ENCODE results near the gene NOP56.

The NOP56 gene

DNA sequence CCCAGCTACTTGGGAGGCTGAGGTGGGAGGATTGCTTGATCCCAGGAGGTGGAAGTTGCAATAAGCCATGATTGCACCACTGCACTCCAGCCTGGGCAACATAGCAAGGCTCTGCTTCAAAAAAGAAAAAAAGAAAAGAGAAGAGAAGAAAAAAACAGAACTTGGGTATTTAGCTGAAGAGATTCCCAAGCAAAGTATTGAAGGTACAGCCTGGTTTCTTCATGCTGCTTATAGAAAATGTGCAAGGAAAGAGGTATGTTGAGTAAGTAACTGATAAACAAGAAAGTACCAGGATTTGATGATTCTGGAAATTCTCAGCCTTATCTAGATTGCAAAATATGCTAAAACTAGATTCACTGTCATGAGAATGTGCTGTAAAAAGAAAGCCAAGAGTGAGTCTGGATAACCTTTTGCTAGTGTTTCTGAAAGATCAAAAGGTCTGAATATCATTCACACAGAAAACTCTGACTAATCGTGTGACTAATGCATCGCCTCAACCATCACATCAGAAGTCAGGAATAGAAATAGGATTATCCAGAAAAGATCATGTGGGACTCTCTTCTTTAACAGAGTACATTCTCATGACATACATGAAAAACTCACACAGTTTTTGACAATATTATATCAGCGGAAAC lies 32.4 kb upstream of the NOP56 start:
- no peak for DNase-seq (ENCODE audit: extremely low read depth, low read depth)
- TF ChIP-seq, protein P1, sequence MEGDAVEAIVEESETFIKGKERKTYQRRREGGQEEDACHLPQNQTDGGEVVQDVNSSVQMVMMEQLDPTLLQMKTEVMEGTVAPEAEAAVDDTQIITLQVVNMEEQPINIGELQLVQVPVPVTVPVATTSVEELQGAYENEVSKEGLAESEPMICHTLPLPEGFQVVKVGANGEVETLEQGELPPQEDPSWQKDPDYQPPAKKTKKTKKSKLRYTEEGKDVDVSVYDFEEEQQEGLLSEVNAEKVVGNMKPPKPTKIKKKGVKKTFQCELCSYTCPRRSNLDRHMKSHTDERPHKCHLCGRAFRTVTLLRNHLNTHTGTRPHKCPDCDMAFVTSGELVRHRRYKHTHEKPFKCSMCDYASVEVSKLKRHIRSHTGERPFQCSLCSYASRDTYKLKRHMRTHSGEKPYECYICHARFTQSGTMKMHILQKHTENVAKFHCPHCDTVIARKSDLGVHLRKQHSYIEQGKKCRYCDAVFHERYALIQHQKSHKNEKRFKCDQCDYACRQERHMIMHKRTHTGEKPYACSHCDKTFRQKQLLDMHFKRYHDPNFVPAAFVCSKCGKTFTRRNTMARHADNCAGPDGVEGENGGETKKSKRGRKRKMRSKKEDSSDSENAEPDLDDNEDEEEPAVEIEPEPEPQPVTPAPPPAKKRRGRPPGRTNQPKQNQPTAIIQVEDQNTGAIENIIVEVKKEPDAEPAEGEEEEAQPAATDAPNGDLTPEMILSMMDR (IDR thresholded peaks at IDR 0.05; ENCODE audit: low read depth, low read length, missing control alignments), result no peak

DNA sequence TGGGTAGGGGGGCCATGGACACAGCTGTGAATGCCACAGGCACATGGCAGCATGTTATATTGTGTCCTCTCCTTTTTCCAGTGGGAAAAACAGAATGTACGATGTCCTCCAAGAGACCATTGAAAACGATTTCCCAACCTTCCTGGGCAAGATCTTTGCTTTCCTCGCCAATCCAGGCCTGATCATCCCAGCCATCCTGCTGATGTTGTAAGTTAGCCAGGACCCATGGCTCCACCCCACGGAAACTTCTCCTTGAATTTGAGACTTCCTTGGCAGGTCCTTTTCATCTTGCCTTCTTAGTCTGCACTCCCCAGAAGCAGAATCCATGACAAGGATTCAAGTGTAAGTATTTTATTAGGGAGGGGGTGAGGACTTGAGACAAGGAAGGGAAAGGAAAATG lies 28.2 kb upstream of the NOP56 start:
- TF ChIP-seq, protein P1 (IDR thresholded peaks at IDR 0.05; ENCODE audit: low read depth, low read length, missing control alignments), result no peak
- H3K4me3 ChIP-seq (replicated peaks; ENCODE audit: low read depth, low read length), result no peak overlapping the region
- no peak for DNase-seq (ENCODE audit: extremely low read depth, low read depth)

More for the DNA sequence above, 32.4 kb upstream of the NOP56 start:
- no peak overlapping the region for H3K4me3 ChIP-seq (replicated peaks; ENCODE audit: low read depth, low read length)

DNA sequence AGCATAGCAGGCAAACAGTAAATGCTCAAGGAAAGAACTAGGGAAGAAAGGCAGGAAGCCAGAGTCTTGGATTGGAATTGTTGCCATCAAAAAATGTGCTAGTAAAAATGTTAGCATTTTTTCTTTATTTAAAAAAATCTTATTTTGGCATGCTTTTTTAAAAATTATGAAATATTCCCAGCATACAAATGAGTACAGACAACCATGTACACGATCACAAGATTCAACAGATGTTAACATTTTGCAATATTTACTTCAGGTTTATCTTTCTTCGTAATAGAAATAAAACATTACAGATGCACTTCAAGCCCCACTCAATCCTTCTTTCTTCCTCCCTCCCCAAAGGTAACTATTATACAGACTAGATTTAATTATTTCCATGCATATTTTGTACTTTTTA lies 27.4 kb upstream of the NOP56 start:
- TF ChIP-seq, protein P1 (IDR thresholded peaks at IDR 0.05; ENCODE audit: low read depth, low read length, missing control alignments), result no peak
- no peak for DNase-seq (ENCODE audit: extremely low read depth, low read depth)
- no peak overlapping the region for H3K4me3 ChIP-seq (replicated peaks; ENCODE audit: low read depth, low read length)

DNA sequence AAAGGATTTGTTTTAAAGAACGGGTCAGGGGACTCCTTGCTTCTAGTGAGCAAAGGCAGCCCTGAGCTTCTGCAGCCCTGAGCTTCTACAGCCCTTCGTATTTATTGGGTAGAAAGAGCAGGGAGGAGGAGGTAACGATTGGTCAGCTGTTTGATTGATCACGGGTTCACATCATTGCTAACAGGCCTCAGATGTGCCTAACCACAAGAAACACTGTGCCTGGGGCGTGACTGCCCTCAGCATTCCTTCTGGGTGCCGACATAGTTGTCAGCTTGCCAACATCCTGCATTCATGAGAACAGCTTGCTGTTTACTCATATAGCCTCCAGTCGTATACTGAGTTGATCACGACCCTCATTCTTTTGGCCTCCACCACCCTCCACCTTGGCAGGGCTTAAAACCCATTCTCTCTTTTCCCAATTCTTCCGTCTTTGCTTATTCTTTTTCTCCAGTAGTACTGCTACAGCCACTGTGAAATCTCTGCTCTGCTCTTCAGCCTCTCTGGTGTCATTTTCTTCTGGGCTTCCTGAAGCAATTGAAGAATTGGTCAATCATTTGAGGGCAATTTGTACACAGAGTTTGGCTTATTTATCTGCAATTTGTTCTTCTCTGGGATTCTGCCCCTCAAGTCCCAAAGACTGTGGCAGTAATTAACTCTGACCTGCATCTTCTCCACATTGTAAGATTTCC lies 25.4 kb upstream of the NOP56 start:
- TF ChIP-seq, protein P1 (IDR thresholded peaks at IDR 0.05; ENCODE audit: low read depth, low read length, missing control alignments), result no peak
- DNase-seq (ENCODE audit: extremely low read depth, low read depth), result peak; percentile 74

DNA sequence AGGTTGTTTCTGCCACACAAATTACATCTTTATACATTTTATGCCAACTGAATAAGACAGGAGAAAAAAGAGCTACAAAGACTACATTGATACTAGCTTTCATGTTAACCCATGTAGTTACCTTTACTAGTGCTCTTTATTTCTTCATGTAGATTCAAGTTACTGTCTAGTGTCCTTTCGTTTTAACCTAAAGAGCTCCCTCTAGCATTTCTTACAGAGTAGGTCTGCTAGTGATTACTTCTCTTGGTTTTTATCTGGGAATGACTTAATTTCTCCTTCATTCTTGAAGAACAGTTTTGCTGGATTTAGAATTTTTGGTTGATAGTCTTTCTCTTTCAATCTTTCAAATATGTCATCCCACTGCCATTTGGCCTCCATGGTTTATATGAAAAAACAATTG lies 21.2 kb upstream of the NOP56 start:
- TF ChIP-seq, protein P1 (IDR thresholded peaks at IDR 0.05; ENCODE audit: low read depth, low read length, missing control alignments), result no peak
- no peak overlapping the region for H3K4me3 ChIP-seq (replicated peaks; ENCODE audit: low read depth, low read length)
- no peak for DNase-seq (ENCODE audit: extremely low read depth, low read depth)

More for the DNA sequence above, 25.4 kb upstream of the NOP56 start:
- no peak overlapping the region for H3K4me3 ChIP-seq (replicated peaks; ENCODE audit: low read depth, low read length)

DNA sequence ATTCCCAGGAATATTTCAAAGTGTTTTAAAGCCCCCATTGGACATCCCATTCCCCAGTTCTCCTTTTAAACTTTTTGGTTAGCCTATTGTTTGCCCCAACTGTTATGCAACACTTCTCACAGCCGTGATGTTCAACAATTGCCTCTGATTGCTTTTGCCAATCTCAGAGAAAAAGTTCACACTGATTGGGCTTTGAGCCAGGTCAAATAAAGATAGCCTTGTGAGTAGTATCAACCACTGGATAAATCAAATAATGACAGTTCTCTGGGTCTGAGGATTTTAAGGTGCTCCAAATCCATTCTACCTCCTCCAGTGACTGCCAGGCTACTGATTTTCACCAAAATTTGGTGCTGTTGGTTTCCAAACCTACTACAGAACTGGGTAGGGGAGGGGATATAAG lies 19.1 kb upstream of the NOP56 start:
- no peak overlapping the region for H3K4me3 ChIP-seq (replicated peaks; ENCODE audit: low read depth, low read length)
- DNase-seq (ENCODE audit: extremely low read depth, low read depth), result no peak
- TF ChIP-seq, protein P1 (IDR thresholded peaks at IDR 0.05; ENCODE audit: low read depth, low read length, missing control alignments), result no peak
